ENCODE data around the gene SNX30.

GRCh38 chr9:112864403-112864802 is 113.8 kb downstream of the SNX30 start:
- TF ChIP-seq EZH2 (IDR thresholded peaks at IDR 0.05; ENCODE audit: insufficient read depth, poor library complexity, severe bottlenecking), result no peak
- no peak for TF ChIP-seq EZH2phosphoT487 (IDR thresholded peaks at IDR 0.05; ENCODE audit: insufficient read depth, low read depth)
